Spleen (tissue), 11 donors: ENCODE measurements around the gene ZNF576. TPM values are rescaled to one million over a fixed set of nuclear protein-coding genes. Genes with fewer than 3 reads are reported as not detected.

Source experiments
- DNase-seq: peaks from one replicate; pipeline ENCODE4 v3.0.0-alpha.2; 2020
- H3K27ac ChIP-seq, 8 donors: fragments of 200-600 bp; sonication (generic) in 7 of 8; 1 replicate in 4 of 8; 2 replicates in 4 of 8; pipeline versions ENCODE4 v1.5.0 to v1.8.0; 2016 to 2021; ENCODE audit warnings: inconsistent platforms in 4 of 8, mild to moderate bottlenecking in 4 of 8, moderate library complexity in 1 of 8
- H3K27me3 ChIP-seq, 7 donors: fragments of 200-600 bp; sonication (generic) in 6 of 7; replicated peaks in 1 of 7; 1 replicate in 4 of 7; 2 replicates in 3 of 7; pipeline versions ENCODE4 v1.5.0 to v1.8.0; 2016 to 2021; ENCODE audit warnings: inconsistent platforms in 3 of 7, mild to moderate bottlenecking in 1 of 7
- H3K36me3 ChIP-seq, 6 donors: fragments of 200-600 bp; sonication (generic) in 5 of 6; 1 replicate in 4 of 6; 2 replicates in 2 of 6; pipeline versions ENCODE4 v1.5.0 to v1.8.0; 2016 to 2021; ENCODE audit warnings: inconsistent platforms in 2 of 6
- H3K4me1 ChIP-seq, 6 donors: fragments of 200-600 bp; sonication (generic) in 5 of 6; 1 replicate in 3 of 6; 2 replicates in 3 of 6; pipeline versions ENCODE4 v1.5.0 to v1.8.0; 2016 to 2021; ENCODE audit warnings: inconsistent platforms in 3 of 6
- H3K4me3 ChIP-seq, 8 donors: fragments of 200-600 bp; sonication (generic) in 7 of 8; 1 replicate in 4 of 8; 2 replicates in 4 of 8; pipeline versions ENCODE4 v1.5.0 to v1.8.0; 2016 to 2021; ENCODE audit warnings: inconsistent platforms in 4 of 8, mild to moderate bottlenecking in 4 of 8, moderate library complexity in 2 of 8
- H3K9me3 ChIP-seq, 8 donors: fragments of 200-600 bp; sonication (generic) in 7 of 8; 1 replicate in 4 of 8; 2 replicates in 4 of 8; pipeline versions ENCODE4 v1.5.0 to v1.8.0; 2016 to 2021; ENCODE audit warnings: inconsistent platforms in 4 of 8
- POLR2A ChIP-seq, 3 donors: fragments of 450-650 bp; IDR thresholded peaks; one replicate each; pipeline ENCODE4 v1.5.1; 2017; ENCODE audit warnings: antibody characterized with exemption in 3 of 3, mild to moderate bottlenecking in 1 of 3
- POLR2AphosphoS5 ChIP-seq, 3 donors: sonication (generic); formaldehyde crosslinking; IDR thresholded peaks; one replicate each; pipeline ENCODE4 v1.5.1; 2017; ENCODE audit warnings: antibody characterized with exemption in 3 of 3
- WGBS, 5 donors: extraction: QIAGEN DNeasy Blood & Tissue Kit in 3 of 5; methylation state at CpG; one replicate each; pipeline versions ENCODE4 v1.1.5 to v1.1.7; 2013 to 2018; 5-methylcytosine and 5-hydroxymethylcytosine counted together
- intact Hi-C: fragments of 100-400 bp; cut with DNase I; formaldehyde crosslinking; loops from one replicate; pipeline ENCODE4 v1.15.0; 2023; ENCODE audit warnings: low total_unique reads
- polyA plus RNA-seq, 3 donors: library from polyadenylated mRNA; stranded (reverse); fragments of 200-250 nt; gene quantifications; one replicate each; pipeline ENCODE4 v1.2.1, GENCODE V29; 2013
- total RNA-seq, 7 donors: library from RNA; depleted of rRNA in 3 of 7; stranded (reverse); fragments of >200 nt in 3 of 7; fragmentation: NEBNext Ultra II Directional in 4 of 7; extraction: Animal tissue kit (Norgen Biotek cat#: 25700) in 4 of 7; gene quantifications; one replicate each; pipeline versions ENCODE4 v1.1.0 to v1.2.1, GENCODE V29; 2016 to 2021
- TF ChIP-seq, protein P1 (sequence below), 11 experiments: fragments of 200-600 bp in 7 of 11; fragments of 450-650 bp in 4 of 11; sonication (generic) in 4 of 11; IDR thresholded peaks in 8 of 11; conservative IDR thresholded peaks in 3 of 11; 1 replicate in 7 of 11; 2 replicates in 4 of 11; pipeline versions ENCODE4 v1.4.0 to v1.8.0; 2016 to 2021; ENCODE audit warnings: antibody characterized with exemption in 11 of 11, inconsistent platforms in 4 of 11, mild to moderate bottlenecking in 1 of 11
- donor health status: healthy with polysubstance abuse.
- donor health status: DM: no; HTN: no; CAD: no; lungs with moderate emphysema.
- donor health status: DM: no; HTN: no; CAD: no.
- donor health status: Bipolar disorder and iron deficiency.
- donor health status: healthy.
- donor health status: DM: no; HTN: no; CAD: no.
- donor health status: DM: yes; HTN: yes; CAD: no.

Gene ZNF576
- total and polyA plus RNA-seq, 10 donors, result 6.9 to 14.7 (median 11.5) TPM

DNA sequence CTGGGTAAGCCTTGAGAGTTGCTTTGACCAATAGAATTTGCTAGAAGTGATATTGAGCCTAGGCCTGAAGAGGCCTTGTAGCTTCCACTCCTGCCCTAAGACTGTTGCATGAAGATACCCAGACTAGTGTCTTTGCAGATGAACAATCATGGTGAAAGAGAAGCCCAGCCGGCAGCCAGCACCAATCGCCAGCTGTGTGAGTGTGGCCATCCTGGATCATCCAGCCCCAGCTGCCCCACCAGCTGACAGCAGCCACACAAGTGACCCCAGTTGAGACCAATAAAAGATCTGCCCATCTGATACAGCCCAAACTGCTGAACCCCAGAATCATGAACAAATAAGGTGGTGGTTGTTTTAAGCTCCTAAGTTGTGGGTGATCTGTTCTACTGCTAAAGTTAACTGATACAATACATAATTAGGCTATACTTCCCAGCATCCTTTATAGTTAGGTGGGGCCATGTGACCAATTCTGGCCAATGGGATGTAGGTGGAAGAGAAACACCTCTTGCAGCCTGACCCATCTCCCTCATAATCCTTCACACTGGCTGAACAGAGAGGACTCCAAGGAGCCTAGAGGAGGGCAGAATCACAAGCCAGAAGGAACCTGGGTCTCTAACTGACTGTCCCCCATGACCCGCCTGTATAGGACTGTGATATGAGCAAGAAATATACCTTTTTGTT lies 32.4 kb downstream of the ZNF576 start:
- Histone ChIP-seq H3K4me3 (no peak overlapping the region), H3K9me3 (no peaks in the 10 kb centered on the region), H3K36me3 (no peaks in the 10 kb centered on the region), H3K27ac (no peak overlapping the region), H3K27me3 (peaks cover 0 to 21% (median 0%) of the 10 kb centered on the region in 7 donors), H3K4me1 (peaks cover 0 to 12% (median 7%) of the 10 kb centered on the region in 6 donors)
- intact Hi-C loops, result no loop called here
- no peak for TF ChIP-seq POLR2A (IDR thresholded peaks at IDR 0.05)
- WGBS, 5 donors, result 86 to 97% (median 93%) methylated on average over 3 of the region's 3 CpGs
- no peak for DNase-seq

- Histone ChIP-seq H3K27me3 (peaks cover 0 to 35% (median 7%) of the 10 kb centered on the region in 7 donors), H3K36me3 (no peaks in the 10 kb centered on the region), H3K27ac (no peak overlapping the region), H3K9me3 (no peaks in the 10 kb centered on the region), H3K4me3 (no peak overlapping the region), H3K4me1 (peaks cover 0 to 10% (median 0%) of the 10 kb centered on the region in 6 donors)
- no peak for DNase-seq
- intact Hi-C loops, result no loop called here
- 77 to 93% (median 85%) methylated on average over 5 of the region's 5 CpGs for WGBS, 5 donors
- TF ChIP-seq, protein P1, sequence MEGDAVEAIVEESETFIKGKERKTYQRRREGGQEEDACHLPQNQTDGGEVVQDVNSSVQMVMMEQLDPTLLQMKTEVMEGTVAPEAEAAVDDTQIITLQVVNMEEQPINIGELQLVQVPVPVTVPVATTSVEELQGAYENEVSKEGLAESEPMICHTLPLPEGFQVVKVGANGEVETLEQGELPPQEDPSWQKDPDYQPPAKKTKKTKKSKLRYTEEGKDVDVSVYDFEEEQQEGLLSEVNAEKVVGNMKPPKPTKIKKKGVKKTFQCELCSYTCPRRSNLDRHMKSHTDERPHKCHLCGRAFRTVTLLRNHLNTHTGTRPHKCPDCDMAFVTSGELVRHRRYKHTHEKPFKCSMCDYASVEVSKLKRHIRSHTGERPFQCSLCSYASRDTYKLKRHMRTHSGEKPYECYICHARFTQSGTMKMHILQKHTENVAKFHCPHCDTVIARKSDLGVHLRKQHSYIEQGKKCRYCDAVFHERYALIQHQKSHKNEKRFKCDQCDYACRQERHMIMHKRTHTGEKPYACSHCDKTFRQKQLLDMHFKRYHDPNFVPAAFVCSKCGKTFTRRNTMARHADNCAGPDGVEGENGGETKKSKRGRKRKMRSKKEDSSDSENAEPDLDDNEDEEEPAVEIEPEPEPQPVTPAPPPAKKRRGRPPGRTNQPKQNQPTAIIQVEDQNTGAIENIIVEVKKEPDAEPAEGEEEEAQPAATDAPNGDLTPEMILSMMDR (IDR thresholded peaks at IDR 0.05 in 8 of 11, conservative IDR thresholded peaks at IDR 0.05 in 3 of 11), result no peak
- TF ChIP-seq POLR2AphosphoS5 (IDR thresholded peaks at IDR 0.05) (no peak), POLR2A (IDR thresholded peaks at IDR 0.05) (no peak)
Measured at GRCh38 chr19:43631491-43631890, 35.1 kb downstream of the ZNF576 start.

DNA sequence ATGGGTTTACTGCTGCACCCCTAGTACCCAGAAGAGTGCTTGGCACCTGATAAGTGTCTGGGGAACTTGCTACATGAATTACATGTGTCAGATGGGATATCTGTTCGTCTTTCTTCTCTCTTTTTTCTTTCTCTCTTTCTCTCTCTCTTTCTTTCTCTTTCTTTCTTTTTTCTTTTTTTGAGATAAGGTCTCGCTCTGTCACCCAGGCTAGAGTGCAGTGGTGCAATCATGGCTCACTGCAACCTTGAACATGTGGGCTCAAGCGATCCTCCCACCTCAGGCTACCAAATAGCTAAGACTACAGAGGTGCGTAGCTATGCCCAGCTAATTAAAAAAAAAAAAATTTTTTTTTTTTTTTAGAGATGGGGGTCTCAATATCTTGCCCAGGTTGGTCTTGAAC lies 37.1 kb downstream of the ZNF576 start:
- intact Hi-C loops, result no loop called here
- Histone ChIP-seq H3K4me3 (no peak overlapping the region), H3K27ac (no peak overlapping the region), H3K36me3 (no peaks in the 10 kb centered on the region), H3K27me3 (peaks cover 0 to 45% (median 0%) of the 10 kb centered on the region in 7 donors), H3K4me1 (peaks cover 0 to 12% (median under 1%) of the 10 kb centered on the region in 6 donors), H3K9me3 (no peaks in the 10 kb centered on the region)
- DNase-seq, result no peak
- WGBS, 5 donors, result 79 to 95% (median 88%) methylated on average over 4 of the region's 4 CpGs
- TF ChIP-seq, protein P1 (IDR thresholded peaks at IDR 0.05 in 8 of 11, conservative IDR thresholded peaks at IDR 0.05 in 3 of 11), result no peak
- no peak for TF ChIP-seq POLR2AphosphoS5 (IDR thresholded peaks at IDR 0.05)

DNA sequence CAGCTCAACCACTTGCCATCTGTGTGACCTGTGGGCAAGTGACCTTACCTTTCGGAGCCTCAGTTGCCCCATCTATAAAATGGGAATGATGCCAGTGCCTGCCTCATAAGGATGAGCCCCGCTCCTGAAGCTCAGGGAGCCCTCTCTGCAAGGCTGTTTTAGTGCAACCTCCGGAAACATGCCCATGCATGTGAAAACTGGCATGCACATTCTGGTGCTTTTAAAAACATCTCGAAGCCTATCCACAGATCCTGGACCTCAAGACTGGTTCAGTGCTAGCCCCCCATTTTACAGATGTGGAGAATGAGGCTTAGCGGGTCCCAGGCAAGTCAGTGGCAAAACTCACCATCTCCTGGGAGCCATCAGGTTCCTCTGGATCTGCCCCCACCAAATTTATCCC lies 37.7 kb downstream of the ZNF576 start:
- intact Hi-C loops, result no loop called here
- Histone ChIP-seq H3K9me3 (no peaks in the 10 kb centered on the region), H3K36me3 (no peaks in the 10 kb centered on the region), H3K27me3 (peaks cover 0 to 50% (median 0%) of the 10 kb centered on the region in 7 donors), H3K27ac (no peak overlapping the region), H3K4me3 (no peak overlapping the region), H3K4me1 (peaks cover 0 to 17% (median 5%) of the 10 kb centered on the region in 6 donors)
- DNase-seq, result no peak
- 69 to 88% (median 85%) methylated on average over 5 of the region's 5 CpGs for WGBS, 5 donors
- TF ChIP-seq POLR2A (IDR thresholded peaks at IDR 0.05), result no peak
- TF ChIP-seq POLR2AphosphoS5 (IDR thresholded peaks at IDR 0.05), result no peak

GRCh38 chr19:43634506-43634871 lies 38.1 kb downstream of the ZNF576 start:
- no peak for DNase-seq
- H3K27me3 ChIP-seq, result peaks cover 0 to 55% (median 0%) of the 10 kb centered on the region in 7 donors
- TF ChIP-seq POLR2A (IDR thresholded peaks at IDR 0.05), result no peak
- TF ChIP-seq POLR2AphosphoS5 (IDR thresholded peaks at IDR 0.05), result no peak
- TF ChIP-seq, protein P1 (IDR thresholded peaks at IDR 0.05 in 8 of 11, conservative IDR thresholded peaks at IDR 0.05 in 3 of 11), result no peak
- intact Hi-C loops, result no loop called here
- no peak overlapping the region for H3K27ac ChIP-seq
- no peak overlapping the region for H3K4me3 ChIP-seq
- 52 to 69% (median 66%) methylated on average over 4 to 5 of the region's 5 CpGs for WGBS, 5 donors
- H3K4me1 ChIP-seq, result peaks cover 0 to 20% (median 8%) of the 10 kb centered on the region in 6 donors
- H3K36me3 ChIP-seq, result no peaks in the 10 kb centered on the region
- H3K9me3 ChIP-seq, result no peaks in the 10 kb centered on the region
